Transverse colon (tissue), 3 donors: ENCODE measurements around the gene SSBP2.

Source experiments
- CTCF ChIP-seq, 5 experiments: fragments of 200-600 bp in 3 of 5; fragments of 450-650 bp in 2 of 5; sonication (generic) in 3 of 5; IDR thresholded peaks; 1 replicate in 2 of 5; 2 replicates in 3 of 5; pipeline ENCODE4 v1.5.1; 2016 to 2017; ENCODE audit warnings: antibody characterized with exemption in 5 of 5, inconsistent platforms in 3 of 5, mild to moderate bottlenecking in 2 of 5, moderate library complexity in 1 of 5
- POLR2A ChIP-seq: fragments of 450-650 bp; IDR thresholded peaks from one replicate; pipeline ENCODE4 v1.6.1; 2016; ENCODE audit warnings: antibody characterized with exemption, mild to moderate bottlenecking, moderate library complexity

GRCh38 chr5:81402192-81402930 is 348.5 kb downstream of the SSBP2 start:
- TF ChIP-seq CTCF (IDR thresholded peaks at IDR 0.05) (no peak), POLR2A (no peak)
